NB4 (cell line): ENCODE results near the gene ARSB.

Experiments
- POLR2A ChIP-seq: IDR thresholded peaks from 2 replicates; pipeline ENCODE4 v1.6.1; 2011; ENCODE audit warnings: mild to moderate bottlenecking; ENCODE audit not compliant: insufficient read length; ENCODE audit errors: extremely low read depth
- TF ChIP-seq, protein P1 (sequence below): IDR thresholded peaks from one replicate; pipeline ENCODE4 v1.5.1; 2012; ENCODE audit warnings: low read depth, low read length

- TF ChIP-seq, protein P1, sequence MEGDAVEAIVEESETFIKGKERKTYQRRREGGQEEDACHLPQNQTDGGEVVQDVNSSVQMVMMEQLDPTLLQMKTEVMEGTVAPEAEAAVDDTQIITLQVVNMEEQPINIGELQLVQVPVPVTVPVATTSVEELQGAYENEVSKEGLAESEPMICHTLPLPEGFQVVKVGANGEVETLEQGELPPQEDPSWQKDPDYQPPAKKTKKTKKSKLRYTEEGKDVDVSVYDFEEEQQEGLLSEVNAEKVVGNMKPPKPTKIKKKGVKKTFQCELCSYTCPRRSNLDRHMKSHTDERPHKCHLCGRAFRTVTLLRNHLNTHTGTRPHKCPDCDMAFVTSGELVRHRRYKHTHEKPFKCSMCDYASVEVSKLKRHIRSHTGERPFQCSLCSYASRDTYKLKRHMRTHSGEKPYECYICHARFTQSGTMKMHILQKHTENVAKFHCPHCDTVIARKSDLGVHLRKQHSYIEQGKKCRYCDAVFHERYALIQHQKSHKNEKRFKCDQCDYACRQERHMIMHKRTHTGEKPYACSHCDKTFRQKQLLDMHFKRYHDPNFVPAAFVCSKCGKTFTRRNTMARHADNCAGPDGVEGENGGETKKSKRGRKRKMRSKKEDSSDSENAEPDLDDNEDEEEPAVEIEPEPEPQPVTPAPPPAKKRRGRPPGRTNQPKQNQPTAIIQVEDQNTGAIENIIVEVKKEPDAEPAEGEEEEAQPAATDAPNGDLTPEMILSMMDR = no peak
- no peak for TF ChIP-seq POLR2A
Measured at GRCh38 chr5:78829811-78830527, 155.1 kb downstream of the ARSB start.
